HepG2 (cell line): Measurements from ENCODE around the gene EPDR1. TPM values are rescaled to one million over a fixed set of nuclear protein-coding genes. Genes with fewer than 3 reads are reported as not detected.

Experiments
- CCDC6 ChIP-seq: sonication (generic); formaldehyde crosslinking; IDR thresholded peaks from 2 replicates; pipeline ENCODE4 v1.8.1; 2022; ENCODE audit warnings: mild to moderate bottlenecking, missing genetic modification reagents, moderate library complexity
- HDAC1 ChIP-seq: sonication (generic); formaldehyde crosslinking; IDR thresholded peaks from 2 replicates; pipeline ENCODE4 v1.5.1; 2020; ENCODE audit warnings: mild to moderate bottlenecking, missing genetic modification reagents
- POLR2AphosphoS2 ChIP-seq: IDR thresholded peaks from 2 replicates; pipeline ENCODE4 v1.6.1; 2011; ENCODE audit warnings: low read depth, low read length, improper control_type of control experiment
- PRDM4 ChIP-seq: sonication (generic); formaldehyde crosslinking; IDR thresholded peaks from 2 replicates; pipeline ENCODE4 v1.9.0; 2021; ENCODE audit warnings: missing genetic modification reagents, borderline replicate concordance
- UBTF ChIP-seq: sonication (generic); formaldehyde crosslinking; IDR thresholded peaks from 2 replicates; pipeline ENCODE4 v1.4.0; 2020; ENCODE audit warnings: mild to moderate bottlenecking, missing genetic modification reagents
- ZNF33A ChIP-seq: sonication (generic); formaldehyde crosslinking; IDR thresholded peaks from 2 replicates; pipeline ENCODE4 v1.5.1; 2020; ENCODE audit warnings: missing genetic modification reagents, mild to moderate bottlenecking, moderate library complexity, borderline replicate concordance
- ZNF407 ChIP-seq: sonication (generic); formaldehyde crosslinking; IDR thresholded peaks from one replicate; pipeline ENCODE4 v1.5.1; 2020; ENCODE audit warnings: mild to moderate bottlenecking, missing genetic modification reagents; ENCODE audit errors: not compliant biosample characterization
- ZSCAN21 ChIP-seq: sonication (generic); formaldehyde crosslinking; IDR thresholded peaks from 2 replicates; pipeline ENCODE4 v1.8.0; 2022; ENCODE audit warnings: mild to moderate bottlenecking, missing genetic modification reagents, moderate library complexity, borderline replicate concordance
- ZSCAN22 ChIP-seq: sonication (generic); formaldehyde crosslinking; IDR thresholded peaks from 2 replicates; pipeline ENCODE4 v1.4.0; 2020; ENCODE audit warnings: mild to moderate bottlenecking, missing genetic modification reagents
- polyA plus RNA-seq, 8 experiments: library from polyadenylated mRNA; depleted of rRNA in 3 of 8; stranded (reverse) in 7 of 8; unstranded in 1 of 8; fragments of >200 nt; fragmentation: Illumina TruSeq in 4 of 8; extraction: Trizol in 4 of 8; gene quantifications; 2 replicates each; pipeline versions ENCODE4 v1.2.1 to v1.2.3, GENCODE V29; 2011 to 2016; ENCODE audit warnings: low read depth in 4 of 8, missing spikeins in 1 of 8, mixed read lengths in 1 of 8; ENCODE audit not compliant: insufficient read depth in 1 of 8
- total RNA-seq, 5 experiments: library from RNA; depleted of rRNA; stranded (reverse); fragments of >200 nt; fragmentation: Illumina TruSeq; extraction: Trizol; gene quantifications; 2 replicates each; pipeline ENCODE4 v1.2.3, GENCODE V29; 2016; ENCODE audit warnings: low read depth in 1 of 5

Gene EPDR1
- total and polyA plus RNA-seq, 2 of the 13 experiments (the other 11 are each of a cell fraction or from before 2014, with no cell fraction given) = 38.3 to 50.2 TPM

- TF ChIP-seq UBTF = no peak
- no peak for TF ChIP-seq CCDC6 (CRISPR knock-in tag)
- no peak for TF ChIP-seq ZNF407 (CRISPR knock-in tag)
- TF ChIP-seq ZNF33A (CRISPR knock-in tag) = no peak
- TF ChIP-seq ZSCAN22 (CRISPR knock-in tag) = no peak
- no peak for TF ChIP-seq HDAC1
- no peak for TF ChIP-seq PRDM4 (CRISPR knock-in tag)
- no peak for TF ChIP-seq ZSCAN21 (CRISPR knock-in tag)
- no peak for TF ChIP-seq POLR2AphosphoS2
Observed at GRCh38 chr7:37923996-37924395, 3.6 kb downstream of the EPDR1 start (continued).
